ENCODE measurements around the gene CELF5.

The CELF5 gene

DNA sequence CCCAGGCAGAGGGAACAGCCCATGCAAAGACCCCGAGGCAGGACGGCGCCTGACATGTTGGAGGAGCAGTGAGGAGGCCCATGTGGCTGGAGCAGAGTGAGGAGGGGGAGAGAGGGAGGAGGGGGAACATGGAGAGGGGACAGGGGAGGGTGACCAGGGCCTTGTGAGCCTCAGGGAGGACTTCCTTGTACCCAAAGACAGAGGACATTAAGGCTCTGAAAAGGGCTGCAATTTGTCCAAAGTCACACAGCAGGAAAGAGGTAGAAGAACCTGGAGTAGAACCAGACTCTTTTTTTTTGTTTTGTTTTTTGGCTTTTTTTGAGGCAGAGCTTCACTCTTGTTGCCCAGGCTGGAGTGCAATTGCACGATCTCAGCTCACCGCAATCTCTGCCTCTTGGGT is 67.2 kb downstream of the CELF5 start:
- DNase-seq (ENCODE audit: low read depth) = no peak
- TF ChIP-seq, protein P1, sequence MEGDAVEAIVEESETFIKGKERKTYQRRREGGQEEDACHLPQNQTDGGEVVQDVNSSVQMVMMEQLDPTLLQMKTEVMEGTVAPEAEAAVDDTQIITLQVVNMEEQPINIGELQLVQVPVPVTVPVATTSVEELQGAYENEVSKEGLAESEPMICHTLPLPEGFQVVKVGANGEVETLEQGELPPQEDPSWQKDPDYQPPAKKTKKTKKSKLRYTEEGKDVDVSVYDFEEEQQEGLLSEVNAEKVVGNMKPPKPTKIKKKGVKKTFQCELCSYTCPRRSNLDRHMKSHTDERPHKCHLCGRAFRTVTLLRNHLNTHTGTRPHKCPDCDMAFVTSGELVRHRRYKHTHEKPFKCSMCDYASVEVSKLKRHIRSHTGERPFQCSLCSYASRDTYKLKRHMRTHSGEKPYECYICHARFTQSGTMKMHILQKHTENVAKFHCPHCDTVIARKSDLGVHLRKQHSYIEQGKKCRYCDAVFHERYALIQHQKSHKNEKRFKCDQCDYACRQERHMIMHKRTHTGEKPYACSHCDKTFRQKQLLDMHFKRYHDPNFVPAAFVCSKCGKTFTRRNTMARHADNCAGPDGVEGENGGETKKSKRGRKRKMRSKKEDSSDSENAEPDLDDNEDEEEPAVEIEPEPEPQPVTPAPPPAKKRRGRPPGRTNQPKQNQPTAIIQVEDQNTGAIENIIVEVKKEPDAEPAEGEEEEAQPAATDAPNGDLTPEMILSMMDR (IDR thresholded peaks at IDR 0.05; ENCODE audit: insufficient read depth, low read depth, low read length, missing control alignments) = no peak
- no peak overlapping the region for H3K4me3 ChIP-seq (ENCODE audit: low read depth, low read length)

DNA sequence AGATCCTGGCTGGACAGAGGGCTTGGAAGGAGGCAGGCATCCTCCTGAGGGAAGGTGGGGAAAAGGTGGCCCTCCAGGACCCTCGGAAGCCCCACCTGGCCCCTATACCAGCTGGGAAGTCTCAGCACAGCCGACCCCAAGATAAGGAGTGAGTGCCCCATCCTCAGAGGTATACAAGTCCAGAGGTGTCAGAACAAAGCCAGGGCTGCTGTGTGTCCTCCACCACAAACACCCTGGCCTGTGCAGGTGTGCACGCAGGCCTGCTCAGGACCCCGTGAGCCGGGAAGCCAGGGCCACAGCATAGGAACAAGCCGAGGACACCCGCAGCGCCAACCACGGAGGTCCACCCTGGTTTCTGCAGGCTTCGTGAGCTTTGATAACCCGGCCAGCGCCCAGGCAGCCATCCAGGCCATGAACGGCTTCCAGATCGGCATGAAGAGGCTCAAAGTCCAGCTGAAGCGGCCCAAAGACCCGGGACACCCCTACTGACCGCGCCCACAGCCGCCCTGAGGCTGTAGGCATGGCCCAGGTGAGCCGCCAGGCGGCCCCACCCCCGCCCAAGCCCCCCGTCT is 68.6 kb downstream of the CELF5 start:
- TF ChIP-seq, protein P1 (IDR thresholded peaks at IDR 0.05; ENCODE audit: insufficient read depth, low read depth, low read length, missing control alignments) = no peak

DNA sequence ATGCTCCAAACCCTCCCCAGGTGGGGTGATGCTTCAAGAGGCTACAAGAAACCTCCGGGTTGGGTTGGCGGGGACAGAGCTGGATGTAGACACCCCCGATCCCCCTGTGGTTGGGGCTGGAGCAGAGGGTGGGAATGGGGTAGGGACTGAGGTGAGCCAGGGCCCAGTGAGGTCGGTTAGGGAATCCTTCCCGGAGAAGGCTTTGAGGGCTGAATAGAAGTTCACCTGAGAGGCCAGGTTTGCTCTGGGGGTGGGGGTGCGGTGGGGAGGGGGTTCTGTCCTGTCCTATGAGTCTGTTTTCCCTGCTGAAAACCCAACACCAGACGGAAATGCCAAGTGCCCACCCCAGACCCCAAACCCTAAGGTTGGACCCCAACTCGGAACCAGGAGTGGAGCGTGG is 69.1 kb downstream of the CELF5 start:
- DNase-seq (ENCODE audit: low read depth) = no peak

More for the DNA sequence above, 68.6 kb downstream of the CELF5 start:
- H3K4me3 ChIP-seq (ENCODE audit: low read depth, low read length) = no peak overlapping the region
- no peak for DNase-seq (ENCODE audit: low read depth)

DNA sequence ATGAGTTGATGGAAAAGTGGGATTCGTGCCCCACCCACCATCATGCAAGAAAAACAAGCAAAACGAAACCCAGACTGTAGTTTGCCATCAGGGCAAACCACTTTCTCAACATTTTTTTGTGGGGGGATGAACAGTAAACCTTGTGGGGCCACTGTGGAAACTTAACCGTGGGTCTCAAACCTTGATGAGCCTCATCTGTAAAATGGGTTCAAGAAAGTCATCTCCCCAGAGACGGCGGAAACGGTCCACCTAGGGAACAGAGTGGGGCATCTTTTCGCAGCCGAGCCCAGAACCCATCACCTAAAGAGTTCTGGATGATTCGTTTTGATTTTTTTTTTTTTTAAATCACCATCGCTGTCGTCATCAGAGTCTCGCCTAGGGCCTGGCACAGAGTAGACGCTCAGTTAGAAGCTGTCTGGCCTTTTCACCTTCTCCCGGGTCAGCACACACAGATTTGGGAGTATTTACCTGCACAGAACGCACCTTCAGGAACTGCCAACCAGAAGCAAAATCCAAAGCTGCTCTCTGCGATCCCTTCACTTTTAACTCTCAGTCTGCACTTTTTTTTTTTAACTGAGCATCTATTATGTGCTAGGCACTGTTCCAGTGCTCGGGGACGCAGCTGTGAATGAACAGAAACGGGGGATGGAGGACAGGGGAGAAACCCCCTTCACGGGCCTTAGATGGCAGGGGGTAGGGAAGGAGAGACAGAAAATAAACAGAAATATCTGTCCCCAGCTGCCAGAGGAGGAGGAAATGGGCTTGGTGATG is 69.8 kb downstream of the CELF5 start:
- TF ChIP-seq, protein P1 (IDR thresholded peaks at IDR 0.05; ENCODE audit: insufficient read depth, low read depth, low read length, missing control alignments) = no peak
- no peak overlapping the region for H3K4me3 ChIP-seq (ENCODE audit: low read depth, low read length)
- DNase-seq (ENCODE audit: low read depth) = no peak

More for the DNA sequence above, 69.1 kb downstream of the CELF5 start:
- no peak overlapping the region for H3K4me3 ChIP-seq (ENCODE audit: low read depth, low read length)
- TF ChIP-seq, protein P1 (IDR thresholded peaks at IDR 0.05; ENCODE audit: insufficient read depth, low read depth, low read length, missing control alignments) = no peak

DNA sequence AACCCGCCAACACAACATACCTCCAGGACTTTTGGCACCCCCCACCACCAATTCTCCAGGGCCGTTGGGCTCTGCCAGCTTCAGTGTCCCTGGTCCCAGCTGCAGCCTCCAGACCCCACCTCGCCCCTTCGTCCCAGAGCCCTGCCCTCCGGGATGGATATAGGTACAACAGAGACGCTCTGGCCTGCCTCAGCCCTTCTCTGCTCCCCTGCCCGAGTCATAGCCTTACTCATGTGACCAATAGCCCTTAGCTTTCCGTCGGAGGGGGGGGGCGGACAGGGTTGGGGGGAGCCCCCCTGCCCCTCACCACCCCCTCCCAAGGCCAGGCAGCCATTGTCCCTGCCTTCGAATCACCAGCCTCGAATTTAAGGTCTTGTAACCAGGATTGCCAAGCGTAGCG is 71.1 kb downstream of the CELF5 start:
- no peak overlapping the region for H3K4me3 ChIP-seq (ENCODE audit: low read depth, low read length)
- TF ChIP-seq, protein P1 (IDR thresholded peaks at IDR 0.05; ENCODE audit: insufficient read depth, low read depth, low read length, missing control alignments) = no peak
- DNase-seq (ENCODE audit: low read depth) = no peak

DNA sequence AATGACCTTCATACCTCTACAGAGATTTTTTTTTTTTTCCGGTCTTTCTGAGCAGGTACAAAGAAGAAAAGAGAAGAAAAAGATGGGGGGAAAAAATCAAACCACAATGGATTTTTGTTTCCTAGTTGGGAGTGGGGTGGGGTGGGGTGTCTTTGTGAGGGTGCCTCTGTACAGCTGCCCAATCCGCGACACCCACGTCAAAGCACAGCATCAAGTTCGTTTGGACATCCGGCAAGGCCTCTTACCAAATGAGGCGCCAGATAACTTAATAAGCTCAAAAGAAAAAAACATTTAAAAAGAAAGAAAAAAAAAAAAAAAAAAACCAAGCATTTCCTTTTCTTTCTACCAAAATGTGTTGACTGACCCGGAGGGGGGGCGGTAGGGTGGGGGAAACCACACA is 71.6 kb downstream of the CELF5 start:
- no peak for DNase-seq (ENCODE audit: low read depth)
- H3K4me3 ChIP-seq (ENCODE audit: low read depth, low read length) = no peak overlapping the region
- TF ChIP-seq, protein P1 (IDR thresholded peaks at IDR 0.05; ENCODE audit: insufficient read depth, low read depth, low read length, missing control alignments) = no peak

All from GM12865 (cell line).